ENCODE data around the gene KLHL36.

KLHL36 gene

DNA sequence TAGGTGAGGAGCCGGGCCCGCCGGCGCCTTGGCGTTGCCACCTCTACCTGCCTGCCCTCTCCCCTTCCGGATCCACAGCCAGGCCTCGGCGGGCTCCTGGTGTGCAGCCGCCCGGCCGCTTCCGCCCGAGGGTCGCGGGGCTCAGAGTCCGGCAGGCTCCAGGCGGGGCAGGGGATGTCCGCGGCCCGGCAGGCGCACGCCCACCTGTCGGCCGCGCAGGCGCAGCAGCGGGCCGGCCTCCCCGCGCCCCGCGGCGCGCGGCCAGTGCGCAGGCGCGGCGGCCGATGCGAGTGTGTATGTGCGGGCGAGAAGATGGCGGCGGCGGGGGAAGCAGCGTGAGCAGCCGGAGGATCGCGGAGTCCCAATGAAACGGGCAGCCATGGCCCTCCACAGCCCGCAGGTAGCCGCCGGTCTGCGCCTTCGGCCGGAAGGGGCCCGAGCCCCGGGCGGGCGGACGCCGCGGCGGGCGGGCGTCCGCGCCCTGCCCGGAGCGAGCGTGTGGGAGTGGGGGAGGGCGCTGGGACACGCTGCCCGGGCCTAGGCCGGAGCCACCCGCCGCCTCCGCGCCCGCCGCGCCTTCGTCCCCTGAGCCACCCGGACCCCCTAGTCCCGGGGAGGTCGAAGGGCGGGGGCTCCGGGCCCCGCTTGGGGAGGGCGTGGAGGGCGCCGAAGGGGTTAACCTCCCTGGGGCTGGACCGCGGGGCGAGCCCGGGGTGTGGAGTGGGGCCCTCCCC is 51.6 kb downstream of the KLHL36 start, which contains the start of gene USP10:
Gene USP10, plus strand, starts transcription at position 289 of the 734 bp plus-strand sequence. Its CDS starts 91 bp downstream, at position 380.
- DNase-seq, result peak; percentile 88

DNA sequence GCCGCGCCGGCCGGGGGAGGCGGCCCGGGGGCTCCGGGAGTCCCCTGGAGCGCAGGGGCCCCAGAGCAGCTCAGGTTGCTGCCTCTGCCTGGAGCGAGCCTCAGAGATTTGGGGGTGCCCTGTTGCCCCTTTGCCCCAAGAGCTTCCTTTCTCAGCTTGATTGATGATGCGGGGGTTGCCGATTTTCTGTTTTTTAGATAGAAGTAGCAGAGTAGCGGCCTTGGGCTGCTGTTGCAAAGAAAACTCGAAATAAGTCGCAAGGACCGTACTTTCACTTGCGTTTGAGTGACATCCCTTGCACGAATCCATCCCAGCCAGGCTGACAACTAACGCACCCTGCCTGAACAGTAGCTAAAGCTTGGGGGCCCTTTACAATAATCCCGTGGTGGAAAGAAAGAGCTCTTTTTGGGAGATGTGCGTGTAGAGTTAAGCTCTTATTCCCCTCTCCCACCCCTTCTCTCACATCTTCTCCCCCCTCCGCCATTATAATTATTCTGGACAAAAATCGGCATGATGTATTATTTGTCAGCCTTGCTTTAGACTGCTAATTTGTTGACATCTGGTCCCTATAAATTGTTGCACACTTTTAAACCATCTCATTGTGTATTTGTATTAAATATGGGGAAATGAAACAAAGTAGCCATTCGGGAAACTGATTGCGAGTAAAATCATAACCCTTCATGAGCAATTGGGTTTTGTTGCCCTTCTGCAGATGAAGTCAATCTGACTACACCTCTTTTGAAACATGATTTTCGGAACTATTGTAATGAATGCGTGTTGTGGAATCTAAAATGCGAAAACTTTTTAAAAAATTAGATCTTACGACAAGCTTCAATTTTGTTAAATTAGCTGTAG is 52.4 kb downstream of the KLHL36 start:
- DNase-seq, result no peak

DNA sequence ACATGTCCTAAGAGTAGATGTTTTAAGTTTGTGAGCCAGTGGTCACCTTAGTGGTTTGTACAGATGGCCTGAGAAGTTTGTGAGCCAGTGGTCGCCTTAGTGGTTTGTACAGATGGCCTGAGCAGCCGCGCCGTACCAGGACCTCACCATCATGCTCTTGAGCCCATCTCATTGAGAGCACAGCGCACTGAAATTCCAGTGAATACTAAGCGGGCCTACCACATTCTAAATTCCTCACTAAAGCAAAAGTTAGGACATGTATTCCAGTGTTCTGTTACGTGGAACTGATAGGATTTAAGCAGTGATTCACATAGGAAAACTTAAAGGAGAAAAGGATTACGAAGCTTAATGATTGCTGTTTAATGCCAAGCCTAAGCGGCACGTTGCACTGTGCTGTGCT is 55.4 kb downstream of the KLHL36 start:
- DNase-seq, result no peak

DNA sequence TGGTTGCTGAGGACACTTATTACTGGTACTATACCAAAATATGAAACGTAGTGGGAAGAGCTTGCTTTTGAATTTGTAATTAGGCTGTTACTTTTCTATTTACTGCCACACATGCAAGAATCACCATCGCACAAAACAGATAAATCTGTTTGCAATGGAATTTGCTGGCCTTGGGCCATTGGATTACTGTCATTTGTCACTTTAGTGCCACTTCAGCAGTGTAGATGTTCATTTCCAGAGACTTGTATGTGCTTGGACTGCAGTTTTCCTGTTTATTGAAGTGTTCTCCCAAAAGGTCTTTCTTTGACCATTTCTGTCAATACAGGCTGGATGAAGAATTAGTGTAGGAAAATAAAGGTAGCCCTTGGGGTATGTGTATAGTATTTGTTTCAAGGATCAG is 55.9 kb downstream of the KLHL36 start:
- DNase-seq, result no peak

DNA sequence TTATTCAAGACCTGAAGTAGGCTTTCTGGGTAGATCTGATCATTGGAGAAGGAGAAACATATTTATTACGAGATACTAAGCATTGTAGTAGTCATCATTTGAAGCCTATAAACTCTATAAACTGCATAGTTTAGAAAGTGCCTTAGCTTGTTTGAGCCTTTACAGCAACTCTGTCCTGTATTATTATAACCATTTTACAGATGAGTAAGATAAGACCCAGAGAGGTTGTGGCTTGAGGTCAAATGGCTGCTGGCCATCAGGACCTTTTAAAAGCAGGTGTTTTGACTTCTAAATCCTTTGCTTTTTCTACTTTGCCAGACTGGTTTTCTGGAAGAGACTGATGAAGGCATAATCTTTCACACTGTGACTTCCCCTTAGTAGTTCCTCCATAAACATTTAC is 58.5 kb downstream of the KLHL36 start:
- no peak for DNase-seq

DNA sequence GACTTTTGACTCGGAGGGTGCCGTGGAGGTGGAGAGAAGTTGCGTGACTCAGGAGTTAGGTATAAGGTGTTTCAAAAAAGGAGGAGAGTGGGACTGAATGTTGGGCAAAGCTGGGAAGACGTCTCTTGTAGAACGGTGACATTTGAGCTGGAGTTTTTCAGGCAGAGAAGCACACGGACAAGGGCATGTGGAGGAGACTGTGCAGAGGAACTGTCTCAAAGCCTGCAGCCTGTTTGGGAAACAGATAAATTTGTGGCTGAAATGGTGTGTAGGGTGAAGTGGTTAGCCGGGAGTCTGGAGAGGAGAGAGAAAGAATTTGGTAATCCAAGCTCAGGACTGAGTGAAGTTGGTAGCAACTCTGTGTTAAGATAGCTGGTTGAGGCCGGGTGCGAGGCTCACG is 61.3 kb downstream of the KLHL36 start:
- DNase-seq, result no peak

DNA sequence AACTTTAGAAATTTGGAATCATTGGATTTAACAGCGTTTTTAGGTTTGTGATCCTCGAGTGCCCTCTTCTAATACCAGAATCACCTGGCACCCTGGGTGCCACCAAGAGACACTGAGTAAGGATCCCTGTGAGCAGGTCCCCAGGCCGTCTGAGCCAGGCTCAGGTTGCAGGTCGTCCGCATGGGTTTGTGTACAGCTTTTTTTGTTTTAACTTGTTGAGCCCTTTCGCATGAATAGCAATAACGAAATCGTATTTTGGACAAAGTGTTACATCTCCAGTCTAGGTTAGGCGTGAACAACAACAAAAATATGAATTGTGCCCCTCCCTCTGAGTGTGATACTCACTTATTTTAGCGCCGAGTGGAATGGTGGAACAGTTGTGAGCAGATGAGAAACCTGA is 62.4 kb downstream of the KLHL36 start:
- no peak for DNase-seq
